ENCODE measurements around the gene MMP13.

MMP13 gene

GRCh38 chr11:102930451-102930850 is 25.1 kb downstream of the MMP13 start:
- Histone ChIP-seq H3K27me3 (ENCODE audit: control insufficient read depth, insufficient read depth, low read length) (no peaks in the 10 kb centered on the region), H3K4me1 (ENCODE audit: control insufficient read depth, insufficient read depth, low read length) (no peaks in the 10 kb centered on the region), H3K27ac (ENCODE audit: low read depth, low read length) (no peak overlapping the region), H3K4me3 (ENCODE audit: low read length) (no peak overlapping the region), H3K36me3 (ENCODE audit: control insufficient read depth, insufficient read depth, low read length) (no peaks in the 10 kb centered on the region), H3K9ac (ENCODE audit: low read length) (no peak overlapping the region)

DNA sequence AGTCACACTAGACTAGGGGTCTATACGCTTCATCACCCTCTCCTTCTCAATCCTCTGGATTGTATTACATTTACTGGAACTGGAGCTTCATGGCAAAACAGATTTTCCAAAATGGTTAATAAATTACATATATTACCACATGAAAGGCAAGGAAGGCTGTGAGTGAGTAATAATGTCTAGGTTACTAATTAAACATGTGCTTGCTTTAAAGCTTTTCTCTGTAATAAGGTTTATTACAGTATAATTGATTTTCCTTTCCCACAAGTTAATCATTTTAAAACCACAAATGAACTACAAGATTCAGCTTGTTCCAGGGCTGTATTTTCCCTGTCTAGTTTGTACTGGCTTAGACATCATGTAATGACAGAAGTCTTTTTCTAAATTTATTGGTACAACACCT is 25.6 kb downstream of the MMP13 start:
- Histone ChIP-seq H3K27ac (ENCODE audit: low read depth, low read length) (no peak overlapping the region), H3K9ac (ENCODE audit: low read length) (no peak overlapping the region), H3K4me1 (ENCODE audit: control insufficient read depth, insufficient read depth, low read length) (no peaks in the 10 kb centered on the region), H3K27me3 (ENCODE audit: control insufficient read depth, insufficient read depth, low read length) (no peaks in the 10 kb centered on the region), H3K36me3 (ENCODE audit: control insufficient read depth, insufficient read depth, low read length) (no peaks in the 10 kb centered on the region), H3K4me3 (ENCODE audit: low read length) (no peak overlapping the region)

DNA sequence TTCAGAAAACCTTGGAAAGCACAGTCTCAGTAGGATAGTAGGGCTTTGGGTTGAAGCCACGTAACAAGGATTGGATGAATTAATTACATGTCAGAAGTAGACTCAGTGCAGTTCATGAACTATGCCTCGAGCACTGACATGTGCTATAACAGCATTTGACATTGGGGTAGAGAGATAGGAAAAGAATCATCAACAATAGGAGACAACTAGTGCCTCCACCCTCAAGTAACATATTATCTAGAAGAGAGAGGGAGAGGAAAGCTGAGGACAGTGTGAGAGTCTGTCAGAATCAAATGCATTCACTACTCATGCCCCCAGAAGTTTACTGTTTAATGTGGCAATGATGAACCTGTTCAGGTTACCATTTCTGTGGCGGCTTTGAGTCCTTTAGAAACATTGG is 26.4 kb downstream of the MMP13 start:
- H3K4me1 ChIP-seq (ENCODE audit: control insufficient read depth, insufficient read depth, low read length) = no peaks in the 10 kb centered on the region
- H3K9ac ChIP-seq (ENCODE audit: low read length) = no peak overlapping the region

GRCh38 chr11:102928247-102928646 is 27.3 kb downstream of the MMP13 start:
- Histone ChIP-seq H3K4me3 (ENCODE audit: low read length) (no peak overlapping the region), H3K9ac (ENCODE audit: low read length) (no peak overlapping the region), H3K36me3 (ENCODE audit: control insufficient read depth, insufficient read depth, low read length) (no peaks in the 10 kb centered on the region), H3K27me3 (ENCODE audit: control insufficient read depth, insufficient read depth, low read length) (no peaks in the 10 kb centered on the region), H3K27ac (ENCODE audit: low read depth, low read length) (no peak overlapping the region), H3K4me1 (ENCODE audit: control insufficient read depth, insufficient read depth, low read length) (no peaks in the 10 kb centered on the region)

More for the DNA sequence above, 26.4 kb downstream of the MMP13 start:
- Histone ChIP-seq H3K27me3 (ENCODE audit: control insufficient read depth, insufficient read depth, low read length) (no peaks in the 10 kb centered on the region), H3K27ac (ENCODE audit: low read depth, low read length) (no peak overlapping the region), H3K4me3 (ENCODE audit: low read length) (no peak overlapping the region), H3K36me3 (ENCODE audit: control insufficient read depth, insufficient read depth, low read length) (no peaks in the 10 kb centered on the region)

DNA sequence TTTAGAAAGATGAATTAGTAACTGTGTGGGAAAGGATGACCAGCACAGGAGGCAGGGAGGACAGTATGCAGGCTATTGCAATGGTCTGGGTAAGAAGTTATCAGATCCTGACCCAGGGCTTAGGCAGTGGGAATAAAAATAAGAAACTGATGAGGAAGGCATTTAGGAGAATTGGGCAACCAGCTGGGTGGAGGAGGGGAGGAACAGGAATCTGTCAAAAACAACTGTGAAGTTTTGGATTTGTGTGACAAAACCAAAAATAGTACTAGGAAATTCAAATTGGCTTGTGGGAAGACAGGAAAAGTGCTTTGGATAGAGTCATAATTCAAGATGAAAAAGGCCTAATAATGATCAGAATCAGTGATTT is 27.9 kb downstream of the MMP13 start:
- Histone ChIP-seq H3K27me3 (ENCODE audit: control insufficient read depth, insufficient read depth, low read length) (no peaks in the 10 kb centered on the region), H3K4me3 (ENCODE audit: low read length) (no peak overlapping the region), H3K27ac (ENCODE audit: low read depth, low read length) (no peak overlapping the region), H3K36me3 (ENCODE audit: control insufficient read depth, insufficient read depth, low read length) (no peaks in the 10 kb centered on the region), H3K9ac (ENCODE audit: low read length) (no peak overlapping the region), H3K4me1 (ENCODE audit: control insufficient read depth, insufficient read depth, low read length) (no peaks in the 10 kb centered on the region)

- Histone ChIP-seq H3K27me3 (ENCODE audit: control insufficient read depth, insufficient read depth, low read length) (no peaks in the 10 kb centered on the region), H3K4me3 (ENCODE audit: low read length) (no peak overlapping the region), H3K27ac (ENCODE audit: low read depth, low read length) (no peak overlapping the region), H3K4me1 (ENCODE audit: control insufficient read depth, insufficient read depth, low read length) (no peaks in the 10 kb centered on the region), H3K36me3 (ENCODE audit: control insufficient read depth, insufficient read depth, low read length) (no peaks in the 10 kb centered on the region), H3K9ac (ENCODE audit: low read length) (no peak overlapping the region)
Measured at GRCh38 chr11:102926961-102927623, 28.4 kb downstream of the MMP13 start.

- no peaks in the 10 kb centered on the region for H3K27me3 ChIP-seq (ENCODE audit: control insufficient read depth, insufficient read depth, low read length)
- H3K36me3 ChIP-seq (ENCODE audit: control insufficient read depth, insufficient read depth, low read length) = no peaks in the 10 kb centered on the region
- H3K4me1 ChIP-seq (ENCODE audit: control insufficient read depth, insufficient read depth, low read length) = no peaks in the 10 kb centered on the region
- no peak overlapping the region for H3K4me3 ChIP-seq (ENCODE audit: low read length)
- H3K27ac ChIP-seq (ENCODE audit: low read depth, low read length) = no peak overlapping the region
- H3K9ac ChIP-seq (ENCODE audit: low read length) = no peak overlapping the region
Measured at GRCh38 chr11:102926517-102926916, 29.0 kb downstream of the MMP13 start.

- no peak overlapping the region for H3K9ac ChIP-seq (ENCODE audit: low read length)
Measured at GRCh38 chr11:102925988-102926387, 29.5 kb downstream of the MMP13 start.

DNA sequence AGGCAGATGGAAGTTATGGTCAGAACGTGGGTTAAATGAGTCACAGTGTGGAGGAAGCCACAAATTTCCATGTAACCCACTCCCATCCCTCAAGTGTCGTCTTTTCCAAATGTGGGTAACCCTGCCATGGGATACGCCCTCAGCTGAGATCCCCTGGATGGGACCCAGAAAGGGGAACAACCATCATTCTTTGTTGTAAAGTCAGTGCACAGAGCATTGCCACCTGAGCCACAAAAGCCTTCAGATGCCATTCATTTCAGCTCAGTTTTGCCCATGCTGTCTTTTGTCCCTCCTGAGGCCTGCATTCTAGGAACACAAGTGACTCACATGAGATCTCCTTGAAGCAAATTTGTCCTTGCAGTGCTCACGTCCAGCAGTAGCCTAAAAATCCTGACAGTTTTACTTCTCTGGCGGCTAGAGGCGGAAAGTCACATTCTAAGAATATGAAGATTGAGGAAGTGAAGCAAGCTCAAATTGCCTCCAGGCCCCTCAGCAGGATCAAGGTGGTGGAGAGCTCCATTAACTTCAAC is 30.6 kb downstream of the MMP13 start:
- Histone ChIP-seq H3K4me3 (ENCODE audit: low read length) (no peak overlapping the region), H3K9ac (ENCODE audit: low read length) (no peak overlapping the region), H3K27me3 (ENCODE audit: control insufficient read depth, insufficient read depth, low read length) (no peaks in the 10 kb centered on the region), H3K4me1 (ENCODE audit: control insufficient read depth, insufficient read depth, low read length) (no peaks in the 10 kb centered on the region), H3K27ac (ENCODE audit: low read depth, low read length) (no peak overlapping the region), H3K36me3 (ENCODE audit: control insufficient read depth, insufficient read depth, low read length) (no peaks in the 10 kb centered on the region)

More at GRCh38 chr11:102925988-102926387, 29.5 kb downstream of the MMP13 start:
- Histone ChIP-seq H3K27me3 (ENCODE audit: control insufficient read depth, insufficient read depth, low read length) (no peaks in the 10 kb centered on the region), H3K27ac (ENCODE audit: low read depth, low read length) (no peak overlapping the region), H3K4me1 (ENCODE audit: control insufficient read depth, insufficient read depth, low read length) (no peaks in the 10 kb centered on the region), H3K4me3 (ENCODE audit: low read length) (no peak overlapping the region), H3K36me3 (ENCODE audit: control insufficient read depth, insufficient read depth, low read length) (no peaks in the 10 kb centered on the region)

- no peak overlapping the region for H3K27ac ChIP-seq (ENCODE audit: low read depth, low read length)
- no peak overlapping the region for H3K9ac ChIP-seq (ENCODE audit: low read length)
- H3K27me3 ChIP-seq (ENCODE audit: control insufficient read depth, insufficient read depth, low read length) = no peaks in the 10 kb centered on the region
- H3K36me3 ChIP-seq (ENCODE audit: control insufficient read depth, insufficient read depth, low read length) = no peaks in the 10 kb centered on the region
- H3K4me3 ChIP-seq (ENCODE audit: low read length) = no peak overlapping the region
- no peaks in the 10 kb centered on the region for H3K4me1 ChIP-seq (ENCODE audit: control insufficient read depth, insufficient read depth, low read length)
Measured at GRCh38 chr11:102921587-102922220, 33.8 kb downstream of the MMP13 start.

- Histone ChIP-seq H3K9ac (ENCODE audit: low read length) (no peak overlapping the region), H3K27ac (ENCODE audit: low read depth, low read length) (no peak overlapping the region), H3K4me1 (ENCODE audit: control insufficient read depth, insufficient read depth, low read length) (peaks cover 2% of the 10 kb centered on the region), H3K4me3 (ENCODE audit: low read length) (no peak overlapping the region), H3K27me3 (ENCODE audit: control insufficient read depth, insufficient read depth, low read length) (no peaks in the 10 kb centered on the region), H3K36me3 (ENCODE audit: control insufficient read depth, insufficient read depth, low read length) (no peaks in the 10 kb centered on the region)
Measured at GRCh38 chr11:102920118-102920684, 35.3 kb downstream of the MMP13 start.

GRCh38 chr11:102915044-102915375 is 40.5 kb downstream of the MMP13 start:
- Histone ChIP-seq H3K36me3 (ENCODE audit: control insufficient read depth, insufficient read depth, low read length) (no peaks in the 10 kb centered on the region), H3K9ac (ENCODE audit: low read length) (no peak overlapping the region), H3K27me3 (ENCODE audit: control insufficient read depth, insufficient read depth, low read length) (no peaks in the 10 kb centered on the region), H3K4me3 (ENCODE audit: low read length) (no peak overlapping the region), H3K27ac (ENCODE audit: low read depth, low read length) (no peak overlapping the region), H3K4me1 (ENCODE audit: control insufficient read depth, insufficient read depth, low read length) (peaks cover 5% of the 10 kb centered on the region)
